ENCODE results near the gene CCDC9. TPM values are rescaled to one million over a fixed set of nuclear protein-coding genes. Genes with fewer than 3 reads are reported as not detected.

Gene CCDC9
- total and polyA plus RNA-seq, 2 donors (not counting 1 experiment from before 2014, with no cell fraction given) = 7.2 to 8.1 TPM

GRCh38 chr19:47236072-47236675 is 20.2 kb upstream of the CCDC9 start:
- H2AFZ ChIP-seq (ENCODE audit: low read length) = no peak overlapping the region
- H3K36me3 ChIP-seq (ENCODE audit: control insufficient read depth, insufficient read depth, low read length) = no peaks in the 10 kb centered on the region

GRCh38 chr19:47239152-47239551 is 17.2 kb upstream of the CCDC9 start:
- H3K4me2 ChIP-seq (ENCODE audit: extremely low read depth, insufficient read depth, low read length) = peak overlapping the region; percentile 52
- peak in 1 of 2 donors; percentile 20 for DNase-seq (ENCODE audit: low read depth in 2 of 2)
- H4K20me1 ChIP-seq (ENCODE audit: control insufficient read depth, extremely low read depth, insufficient read depth, low read length) = no peaks in the 10 kb centered on the region
- no peaks in the 10 kb centered on the region for H3K79me2 ChIP-seq (ENCODE audit: control insufficient read depth, insufficient read depth, low read length)
- no peaks in the 10 kb centered on the region for H3K36me3 ChIP-seq (ENCODE audit: control insufficient read depth, insufficient read depth, low read length)
- H3K9me3 ChIP-seq (ENCODE audit: control insufficient read depth, insufficient read depth, low read depth, low read length) = no peaks in the 10 kb centered on the region
- H3K9ac ChIP-seq (ENCODE audit: insufficient read depth, low read length) = no peak overlapping the region
- H3K27ac ChIP-seq (ENCODE audit: insufficient read depth, low read length) = no peak overlapping the region
- H3K27me3 ChIP-seq (ENCODE audit: control insufficient read depth, insufficient read depth, low read length) = no peaks in the 10 kb centered on the region
- TF ChIP-seq, protein P1, sequence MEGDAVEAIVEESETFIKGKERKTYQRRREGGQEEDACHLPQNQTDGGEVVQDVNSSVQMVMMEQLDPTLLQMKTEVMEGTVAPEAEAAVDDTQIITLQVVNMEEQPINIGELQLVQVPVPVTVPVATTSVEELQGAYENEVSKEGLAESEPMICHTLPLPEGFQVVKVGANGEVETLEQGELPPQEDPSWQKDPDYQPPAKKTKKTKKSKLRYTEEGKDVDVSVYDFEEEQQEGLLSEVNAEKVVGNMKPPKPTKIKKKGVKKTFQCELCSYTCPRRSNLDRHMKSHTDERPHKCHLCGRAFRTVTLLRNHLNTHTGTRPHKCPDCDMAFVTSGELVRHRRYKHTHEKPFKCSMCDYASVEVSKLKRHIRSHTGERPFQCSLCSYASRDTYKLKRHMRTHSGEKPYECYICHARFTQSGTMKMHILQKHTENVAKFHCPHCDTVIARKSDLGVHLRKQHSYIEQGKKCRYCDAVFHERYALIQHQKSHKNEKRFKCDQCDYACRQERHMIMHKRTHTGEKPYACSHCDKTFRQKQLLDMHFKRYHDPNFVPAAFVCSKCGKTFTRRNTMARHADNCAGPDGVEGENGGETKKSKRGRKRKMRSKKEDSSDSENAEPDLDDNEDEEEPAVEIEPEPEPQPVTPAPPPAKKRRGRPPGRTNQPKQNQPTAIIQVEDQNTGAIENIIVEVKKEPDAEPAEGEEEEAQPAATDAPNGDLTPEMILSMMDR (conservative IDR thresholded peaks at IDR 0.05 in 1 of 2, IDR thresholded peaks at IDR 0.05 in 1 of 2; ENCODE audit: low read depth in 1 of 2, low read length in 2 of 2) = no peak
- TF ChIP-seq EZH2 (IDR thresholded peaks at IDR 0.05; ENCODE audit: low read length, missing control alignments) = no peak
- peak overlapping the region in 2 of 4 experiments; percentile 26 to 46 for H3K4me3 ChIP-seq (replicated peaks in 1 of 4; ENCODE audit: control extremely low read depth in 1 of 4, insufficient read depth in 1 of 4, low read depth in 3 of 4, low read length in 4 of 4)
- peak overlapping the region; percentile 19 for H2AFZ ChIP-seq (ENCODE audit: low read length)
- H3K4me1 ChIP-seq (ENCODE audit: control insufficient read depth, extremely low read depth, insufficient read depth, low read length) = peaks cover 14% of the 10 kb centered on the region

More at GRCh38 chr19:47236072-47236675, 20.2 kb upstream of the CCDC9 start:
- H3K4me3 ChIP-seq (replicated peaks in 1 of 4; ENCODE audit: control extremely low read depth in 1 of 4, insufficient read depth in 1 of 4, low read depth in 3 of 4, low read length in 4 of 4) = no peak overlapping the region
- peaks cover 12% of the 10 kb centered on the region for H3K4me1 ChIP-seq (ENCODE audit: control insufficient read depth, extremely low read depth, insufficient read depth, low read length)
- H3K9ac ChIP-seq (ENCODE audit: insufficient read depth, low read length) = no peak overlapping the region
- H4K20me1 ChIP-seq (ENCODE audit: control insufficient read depth, extremely low read depth, insufficient read depth, low read length) = no peaks in the 10 kb centered on the region
- H3K79me2 ChIP-seq (ENCODE audit: control insufficient read depth, insufficient read depth, low read length) = no peaks in the 10 kb centered on the region
- DNase-seq (ENCODE audit: low read depth in 2 of 2) = no peak
- no peak for TF ChIP-seq EZH2 (IDR thresholded peaks at IDR 0.05; ENCODE audit: low read length, missing control alignments)
- TF ChIP-seq, protein P1 (conservative IDR thresholded peaks at IDR 0.05 in 1 of 2, IDR thresholded peaks at IDR 0.05 in 1 of 2; ENCODE audit: low read depth in 1 of 2, low read length in 2 of 2) = no peak
- H3K4me2 ChIP-seq (ENCODE audit: extremely low read depth, insufficient read depth, low read length) = no peak overlapping the region
- H3K9me3 ChIP-seq (ENCODE audit: control insufficient read depth, insufficient read depth, low read depth, low read length) = no peaks in the 10 kb centered on the region
- H3K27me3 ChIP-seq (ENCODE audit: control insufficient read depth, insufficient read depth, low read length) = no peaks in the 10 kb centered on the region
- no peak overlapping the region for H3K27ac ChIP-seq (ENCODE audit: insufficient read depth, low read length)

DNA sequence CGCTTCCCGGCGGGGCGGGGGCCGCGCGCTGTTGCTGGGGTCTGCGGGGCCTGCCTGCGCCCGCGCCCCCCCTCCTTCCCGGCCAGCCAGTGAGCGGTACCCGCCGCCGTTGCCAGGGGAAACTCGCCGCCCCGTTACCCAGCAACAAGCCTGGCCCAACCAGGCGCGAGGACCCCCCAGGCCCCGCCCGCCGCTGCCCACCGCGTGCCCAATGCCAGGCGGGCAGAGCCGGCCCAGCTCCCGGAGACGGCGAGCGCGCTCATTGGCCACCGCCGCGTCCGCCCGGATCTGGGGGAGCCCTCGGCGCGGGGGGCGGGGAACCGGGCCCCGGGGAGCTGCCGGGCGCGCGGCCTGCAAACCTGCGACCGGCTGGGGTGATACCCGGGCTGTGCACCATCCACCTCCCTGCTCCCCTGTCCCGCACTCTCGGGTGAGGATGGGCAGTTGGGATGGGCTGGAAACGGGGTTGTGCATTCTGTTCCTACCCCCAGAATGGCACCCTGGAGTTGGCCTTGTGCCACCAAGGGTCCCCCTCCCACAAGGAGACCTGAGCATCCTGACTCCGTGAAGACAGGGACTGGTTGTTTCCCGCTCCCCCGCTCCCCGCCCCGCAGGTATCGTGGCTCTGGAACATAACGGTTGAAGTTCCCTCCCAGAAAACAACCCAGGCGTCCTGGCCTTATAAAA is 16.6 kb upstream of the CCDC9 start:
- no peak overlapping the region for H3K9ac ChIP-seq (ENCODE audit: insufficient read depth, low read length)
- TF ChIP-seq, protein P1 (conservative IDR thresholded peaks at IDR 0.05 in 1 of 2, IDR thresholded peaks at IDR 0.05 in 1 of 2; ENCODE audit: low read depth in 1 of 2, low read length in 2 of 2) = no peak
- no peak for TF ChIP-seq EZH2 (IDR thresholded peaks at IDR 0.05; ENCODE audit: low read length, missing control alignments)
- no peaks in the 10 kb centered on the region for H3K79me2 ChIP-seq (ENCODE audit: control insufficient read depth, insufficient read depth, low read length)
- H2AFZ ChIP-seq (ENCODE audit: low read length) = no peak overlapping the region
- DNase-seq (ENCODE audit: low read depth in 2 of 2) = peak; percentile 37 to 70
- no peaks in the 10 kb centered on the region for H3K9me3 ChIP-seq (ENCODE audit: control insufficient read depth, insufficient read depth, low read depth, low read length)
- H3K4me3 ChIP-seq (replicated peaks in 1 of 4; ENCODE audit: control extremely low read depth in 1 of 4, insufficient read depth in 1 of 4, low read depth in 3 of 4, low read length in 4 of 4) = peak overlapping the region in 2 of 4 experiments; percentile 13 to 46
- H3K36me3 ChIP-seq (ENCODE audit: control insufficient read depth, insufficient read depth, low read length) = no peaks in the 10 kb centered on the region
- peak overlapping the region; percentile 82 for H3K4me2 ChIP-seq (ENCODE audit: extremely low read depth, insufficient read depth, low read length)
- H3K4me1 ChIP-seq (ENCODE audit: control insufficient read depth, extremely low read depth, insufficient read depth, low read length) = peaks cover 14% of the 10 kb centered on the region
- H3K27me3 ChIP-seq (ENCODE audit: control insufficient read depth, insufficient read depth, low read length) = no peaks in the 10 kb centered on the region
- no peak overlapping the region for H3K27ac ChIP-seq (ENCODE audit: insufficient read depth, low read length)
- H4K20me1 ChIP-seq (ENCODE audit: control insufficient read depth, extremely low read depth, insufficient read depth, low read length) = no peaks in the 10 kb centered on the region

All from fibroblast of lung (primary cell).